ENCODE data around the gene OR10H4.
"Not testable (repeated sequence)": the region's sequence is repeated elsewhere in the genome, so short reads cannot be mapped to it uniquely, and the experiment has no call there.

DNA sequence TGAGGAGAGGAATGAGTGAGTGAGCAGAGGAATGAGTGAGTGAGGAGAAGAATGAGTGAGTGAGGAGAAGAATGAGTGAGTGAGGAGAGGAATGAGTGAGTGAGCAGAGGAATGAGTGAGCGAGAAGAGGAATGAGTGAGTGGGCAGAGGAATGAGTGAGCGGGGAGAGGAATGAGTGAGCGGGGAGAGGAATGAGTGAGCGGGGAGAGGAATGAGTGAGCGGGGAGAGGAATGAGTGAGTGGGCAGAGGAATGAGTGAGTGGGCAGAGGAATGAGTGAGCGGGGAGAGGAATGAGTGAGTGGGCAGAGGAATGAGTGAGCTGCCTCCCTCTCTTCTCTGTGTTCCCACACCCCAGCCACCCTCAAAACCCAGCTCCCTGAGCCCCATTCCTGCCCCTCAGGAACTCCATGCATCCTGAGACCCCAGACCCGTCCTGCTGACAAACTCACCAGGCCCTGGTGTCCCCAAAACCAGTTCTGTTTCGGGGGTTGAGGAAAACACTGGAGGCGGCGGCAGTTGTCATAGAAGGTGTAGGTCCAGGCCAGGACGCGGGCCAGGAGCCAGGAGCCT is 15.0 kb upstream of the OR10H4 start:
- TF ChIP-seq, protein P1, sequence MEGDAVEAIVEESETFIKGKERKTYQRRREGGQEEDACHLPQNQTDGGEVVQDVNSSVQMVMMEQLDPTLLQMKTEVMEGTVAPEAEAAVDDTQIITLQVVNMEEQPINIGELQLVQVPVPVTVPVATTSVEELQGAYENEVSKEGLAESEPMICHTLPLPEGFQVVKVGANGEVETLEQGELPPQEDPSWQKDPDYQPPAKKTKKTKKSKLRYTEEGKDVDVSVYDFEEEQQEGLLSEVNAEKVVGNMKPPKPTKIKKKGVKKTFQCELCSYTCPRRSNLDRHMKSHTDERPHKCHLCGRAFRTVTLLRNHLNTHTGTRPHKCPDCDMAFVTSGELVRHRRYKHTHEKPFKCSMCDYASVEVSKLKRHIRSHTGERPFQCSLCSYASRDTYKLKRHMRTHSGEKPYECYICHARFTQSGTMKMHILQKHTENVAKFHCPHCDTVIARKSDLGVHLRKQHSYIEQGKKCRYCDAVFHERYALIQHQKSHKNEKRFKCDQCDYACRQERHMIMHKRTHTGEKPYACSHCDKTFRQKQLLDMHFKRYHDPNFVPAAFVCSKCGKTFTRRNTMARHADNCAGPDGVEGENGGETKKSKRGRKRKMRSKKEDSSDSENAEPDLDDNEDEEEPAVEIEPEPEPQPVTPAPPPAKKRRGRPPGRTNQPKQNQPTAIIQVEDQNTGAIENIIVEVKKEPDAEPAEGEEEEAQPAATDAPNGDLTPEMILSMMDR (optimal IDR thresholded peaks at IDR 0.05 in 1 of 3, IDR thresholded peaks at IDR 0.05 in 1 of 3, conservative IDR thresholded peaks at IDR 0.05 in 1 of 3; ENCODE audit: extremely low read depth in 1 of 3, insufficient read depth in 2 of 3, low read length in 3 of 3) = not testable (repeated sequence)
- not testable (repeated sequence) for TF ChIP-seq EZH2 (IDR thresholded peaks at IDR 0.05; ENCODE audit: low read length)

Data from keratinocyte (primary cell).